ENCODE results near the gene HSF2BP.

GRCh38 chr21:43634618-43635017 lies 24.7 kb downstream of the HSF2BP start:
- no peak for TF ChIP-seq CTCF (IDR thresholded peaks at IDR 0.05)
- TF ChIP-seq POLR2A (IDR thresholded peaks at IDR 0.05) = no peak
- no peak for TF ChIP-seq POLR2AphosphoS5 (IDR thresholded peaks at IDR 0.05)
- no peak for TF ChIP-seq EP300 (IDR thresholded peaks at IDR 0.05)

Data from suprapubic skin (tissue), 4 donors.